ENCODE data around the gene POLG2. TPM values are rescaled to one million over a fixed set of nuclear protein-coding genes. Genes with fewer than 3 reads are reported as not detected.

Gene POLG2
- polyA plus RNA-seq, 1 donor (not counting 4 experiments of a cell fraction or from before 2014, with no cell fraction given) = 14.0 TPM

GRCh38 chr17:64535357-64535756 lies 38.5 kb upstream of the POLG2 start:
- Histone ChIP-seq H3K36me3 (ENCODE audit: control insufficient read depth in 2 of 2, extremely low read depth in 1 of 2, insufficient read depth in 2 of 2, low read length in 2 of 2) (peaks cover 26 to 47% of the 10 kb centered on the region in 2 experiments), H3K4me3 (ENCODE audit: control insufficient read depth in 2 of 3, extremely low read depth in 1 of 3, insufficient read depth in 2 of 3, low read depth in 1 of 3, low read length in 3 of 3) (no peak overlapping the region), H3K4me2 (ENCODE audit: control insufficient read depth, extremely low read depth, insufficient read depth, low read depth, low read length) (no peak overlapping the region), H4K20me1 (ENCODE audit: control insufficient read depth, extremely low read depth, insufficient read depth, low read length) (peaks cover 8% of the 10 kb centered on the region), H3K27ac (ENCODE audit: control insufficient read depth, insufficient read depth, low read length) (no peak overlapping the region), H3K9me3 (ENCODE audit: control insufficient read depth, low read depth, low read length) (no peaks in the 10 kb centered on the region), H3K79me2 (ENCODE audit: control insufficient read depth, insufficient read depth, low read length) (no peaks in the 10 kb centered on the region), H3K9me1 (ENCODE audit: control insufficient read depth, extremely low read depth, insufficient read depth, low read length) (no peaks in the 10 kb centered on the region), H2AFZ (ENCODE audit: control insufficient read depth, low read length) (no peak overlapping the region), H3K4me1 (ENCODE audit: control insufficient read depth, extremely low read depth, insufficient read depth, low read length) (no peaks in the 10 kb centered on the region), H3K27me3 (ENCODE audit: control insufficient read depth, extremely low read depth, insufficient read depth, low read length) (no peaks in the 10 kb centered on the region), H3K9ac (ENCODE audit: control insufficient read depth, extremely low read depth, insufficient read depth, low read length) (no peak overlapping the region)
- no peak for DNase-seq (ENCODE audit: low read depth, low spot score)
- no peak for TF ChIP-seq CTCF (optimal IDR thresholded peaks at IDR 0.05 in 1 of 3, IDR thresholded peaks at IDR 0.05 in 1 of 3, conservative IDR thresholded peaks at IDR 0.05 in 1 of 3; ENCODE audit: extremely low read depth in 1 of 3, insufficient read depth in 2 of 3, low read length in 3 of 3)
- no peak for TF ChIP-seq EZH2 (IDR thresholded peaks at IDR 0.05; ENCODE audit: low read length)
- dilution Hi-C loops (cut with MboI; ENCODE audit: extremely low pct_ligation_motif_present, low sequenced_read_pairs) = no loop called here
- FAIRE-seq = no peak

- TF ChIP-seq EZH2 (IDR thresholded peaks at IDR 0.05; ENCODE audit: low read length) (no peak), CTCF (optimal IDR thresholded peaks at IDR 0.05 in 1 of 3, IDR thresholded peaks at IDR 0.05 in 1 of 3, conservative IDR thresholded peaks at IDR 0.05 in 1 of 3; ENCODE audit: extremely low read depth in 1 of 3, insufficient read depth in 2 of 3, low read length in 3 of 3) (peak; percentile 24 to 54 (median 44))
- Histone ChIP-seq H4K20me1 (ENCODE audit: control insufficient read depth, extremely low read depth, insufficient read depth, low read length) (peaks cover 4% of the 10 kb centered on the region), H3K4me3 (ENCODE audit: control insufficient read depth in 2 of 3, extremely low read depth in 1 of 3, insufficient read depth in 2 of 3, low read depth in 1 of 3, low read length in 3 of 3) (no peak overlapping the region), H2AFZ (ENCODE audit: control insufficient read depth, low read length) (no peak overlapping the region), H3K9me3 (ENCODE audit: control insufficient read depth, low read depth, low read length) (no peaks in the 10 kb centered on the region), H3K4me2 (ENCODE audit: control insufficient read depth, extremely low read depth, insufficient read depth, low read depth, low read length) (no peak overlapping the region), H3K9me1 (ENCODE audit: control insufficient read depth, extremely low read depth, insufficient read depth, low read length) (no peaks in the 10 kb centered on the region), H3K4me1 (ENCODE audit: control insufficient read depth, extremely low read depth, insufficient read depth, low read length) (no peaks in the 10 kb centered on the region), H3K27ac (ENCODE audit: control insufficient read depth, insufficient read depth, low read length) (no peak overlapping the region), H3K36me3 (ENCODE audit: control insufficient read depth in 2 of 2, extremely low read depth in 1 of 2, insufficient read depth in 2 of 2, low read length in 2 of 2) (peaks cover 22 to 42% of the 10 kb centered on the region in 2 experiments), H3K79me2 (ENCODE audit: control insufficient read depth, insufficient read depth, low read length) (no peaks in the 10 kb centered on the region), H3K27me3 (ENCODE audit: control insufficient read depth, extremely low read depth, insufficient read depth, low read length) (no peaks in the 10 kb centered on the region), H3K9ac (ENCODE audit: control insufficient read depth, extremely low read depth, insufficient read depth, low read length) (no peak overlapping the region)
- dilution Hi-C loops (cut with MboI; ENCODE audit: extremely low pct_ligation_motif_present, low sequenced_read_pairs) = no loop called here
- DNase-seq (ENCODE audit: low read depth, low spot score) = no peak
- FAIRE-seq = no peak
These were observed 37.3 kb upstream of the POLG2 start for GRCh38 chr17:64534187-64534586.

Measured in keratinocyte (primary cell).